Measurements from ENCODE around the gene IGSF21. TPM values are rescaled to one million over a fixed set of nuclear protein-coding genes. Genes with fewer than 3 reads are reported as not detected.

The IGSF21 gene
- total and polyA plus RNA-seq, 2 donors (not counting 1 experiment from before 2014, with no cell fraction given) = not detected

DNA sequence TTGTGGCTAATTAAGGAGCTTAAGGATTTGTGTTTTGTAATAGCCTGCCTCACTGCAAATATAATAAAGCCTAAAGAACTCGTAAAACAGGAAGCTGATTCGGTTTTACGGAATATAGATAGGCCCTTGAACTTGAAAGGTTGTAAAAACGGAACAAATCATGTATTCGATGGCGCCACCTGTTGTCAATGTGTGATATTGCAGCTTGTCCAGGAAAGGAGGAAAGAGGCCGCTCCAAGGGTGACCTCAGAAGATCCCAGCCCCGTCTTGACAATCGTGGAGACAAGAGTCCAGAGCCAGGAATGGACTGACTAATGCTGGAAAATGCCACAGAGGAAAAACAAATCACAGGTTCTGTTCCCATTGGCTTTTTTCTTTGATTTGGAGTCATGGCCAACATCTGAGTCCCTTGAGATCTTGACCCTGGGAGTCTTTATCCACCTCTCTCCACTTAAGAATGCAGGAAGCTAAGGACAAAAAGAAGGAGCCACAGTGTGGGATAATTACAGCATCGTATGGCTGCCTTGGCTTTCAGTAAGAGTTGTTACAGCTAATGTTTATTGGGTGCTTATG lies 7.0 kb upstream of the IGSF21 start:
- Histone ChIP-seq H3K4me1 (ENCODE audit: control insufficient read depth in 2 of 2, insufficient read depth in 2 of 2, low read length in 2 of 2) (no peaks in the 10 kb centered on the region), H3K9me3 (ENCODE audit: control extremely low read depth in 1 of 3, control insufficient read depth in 2 of 3, insufficient read depth in 1 of 3, low read length in 2 of 3) (no peaks in the 10 kb centered on the region), H4K20me1 (ENCODE audit: control insufficient read depth, insufficient read depth, low read length, poor library complexity, severe bottlenecking) (no peaks in the 10 kb centered on the region), H3K9ac (ENCODE audit: low read length) (no peak overlapping the region), H3K4me3 (ENCODE audit: control extremely low read depth in 1 of 5, extremely low read depth in 1 of 5, insufficient read depth in 1 of 5, low read depth in 2 of 5, low read length in 4 of 5) (no peak overlapping the region), H3K36me3 (replicated peaks in 1 of 2; ENCODE audit: control extremely low read depth in 1 of 2, control insufficient read depth in 1 of 2, extremely low read depth in 1 of 2, insufficient read depth in 2 of 2, low read length in 1 of 2) (no peaks in the 10 kb centered on the region), H2AFZ (ENCODE audit: insufficient read depth, low read depth, low read length, poor library complexity, severe bottlenecking) (no peak overlapping the region), H3K27ac (ENCODE audit: low read length in 2 of 2) (no peak overlapping the region), H3K4me2 (replicated peaks; ENCODE audit: low read depth, low read length, poor library complexity, severe bottlenecking) (no peak overlapping the region), H3K27me3 (replicated peaks in 1 of 4; ENCODE audit: control extremely low read depth in 1 of 4, control insufficient read depth in 3 of 4, insufficient read depth in 4 of 4, low read length in 3 of 4) (peaks cover 0 to 21% (median 2%) of the 10 kb centered on the region in 4 experiments), H3K79me2 (ENCODE audit: control insufficient read depth, insufficient read depth, low read length) (no peaks in the 10 kb centered on the region)
- ChIA-PET CTCF (interaction anchor here (0.8 to 2.1 kb wide), 15 partner anchors 9 to 607 kb away, joined by 3 to 17 read pairs (median 4); no protein-coding TSS in a partner anchor), POLR2A (no interaction called here)
- Mint-ChIP-seq H3K9me3 (ENCODE audit: insufficient read depth) (no peaks in the 10 kb centered on the region), H3K27ac (no peak overlapping the region), H3K4me3 (no peak overlapping the region), H3K4me1 (no peaks in the 10 kb centered on the region), H3K27me3 (peaks cover 43% of the 10 kb centered on the region)
- TF ChIP-seq EZH2 (IDR thresholded peaks at IDR 0.05; ENCODE audit: borderline replicate concordance, insufficient read depth, low read depth, low read length, poor library complexity, severe bottlenecking) = no peak
- TF ChIP-seq, protein P1, sequence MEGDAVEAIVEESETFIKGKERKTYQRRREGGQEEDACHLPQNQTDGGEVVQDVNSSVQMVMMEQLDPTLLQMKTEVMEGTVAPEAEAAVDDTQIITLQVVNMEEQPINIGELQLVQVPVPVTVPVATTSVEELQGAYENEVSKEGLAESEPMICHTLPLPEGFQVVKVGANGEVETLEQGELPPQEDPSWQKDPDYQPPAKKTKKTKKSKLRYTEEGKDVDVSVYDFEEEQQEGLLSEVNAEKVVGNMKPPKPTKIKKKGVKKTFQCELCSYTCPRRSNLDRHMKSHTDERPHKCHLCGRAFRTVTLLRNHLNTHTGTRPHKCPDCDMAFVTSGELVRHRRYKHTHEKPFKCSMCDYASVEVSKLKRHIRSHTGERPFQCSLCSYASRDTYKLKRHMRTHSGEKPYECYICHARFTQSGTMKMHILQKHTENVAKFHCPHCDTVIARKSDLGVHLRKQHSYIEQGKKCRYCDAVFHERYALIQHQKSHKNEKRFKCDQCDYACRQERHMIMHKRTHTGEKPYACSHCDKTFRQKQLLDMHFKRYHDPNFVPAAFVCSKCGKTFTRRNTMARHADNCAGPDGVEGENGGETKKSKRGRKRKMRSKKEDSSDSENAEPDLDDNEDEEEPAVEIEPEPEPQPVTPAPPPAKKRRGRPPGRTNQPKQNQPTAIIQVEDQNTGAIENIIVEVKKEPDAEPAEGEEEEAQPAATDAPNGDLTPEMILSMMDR (IDR thresholded peaks at IDR 0.05) = peak; percentile 86
- ATAC-seq (ENCODE audit: low read depth) (peak; percentile 28), DNase-seq (peak; percentile 61)
- WGBS (ENCODE audit: insufficient coverage) = 2% methylated on average over 7 of the region's 10 CpGs
- intact Hi-C loops (cut with micrococcal nuclease) = no loop called here

DNA sequence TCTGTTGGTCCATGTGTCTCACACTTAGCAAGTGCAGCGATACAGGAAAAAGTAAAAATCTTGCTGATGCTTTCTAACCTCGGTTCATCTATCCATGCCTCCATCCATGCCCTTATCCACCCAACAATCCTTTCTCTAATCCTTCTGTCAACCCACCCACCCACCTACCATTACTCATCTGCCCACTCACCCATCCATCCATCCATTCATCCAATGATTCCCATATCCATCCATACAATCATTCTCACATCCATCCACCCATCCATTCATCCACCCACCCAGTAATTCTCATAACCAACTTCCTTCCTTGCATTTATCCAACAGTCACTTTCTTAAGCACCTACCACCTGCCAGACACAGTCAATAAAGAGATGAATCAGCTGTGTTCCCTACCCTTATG lies 6.1 kb upstream of the IGSF21 start:
- H3K27me3 Mint-ChIP-seq = peaks cover 48% of the 10 kb centered on the region
- H3K9me3 ChIP-seq (ENCODE audit: control extremely low read depth in 1 of 3, control insufficient read depth in 2 of 3, insufficient read depth in 1 of 3, low read length in 2 of 3) = no peaks in the 10 kb centered on the region
- H3K4me1 Mint-ChIP-seq = no peaks in the 10 kb centered on the region
- POLR2A ChIA-PET = no interaction called here
- no peaks in the 10 kb centered on the region for H3K79me2 ChIP-seq (ENCODE audit: control insufficient read depth, insufficient read depth, low read length)
- H4K20me1 ChIP-seq (ENCODE audit: control insufficient read depth, insufficient read depth, low read length, poor library complexity, severe bottlenecking) = no peaks in the 10 kb centered on the region
- WGBS (ENCODE audit: insufficient coverage) = 84% methylated on average over 2 of the region's 2 CpGs
- H3K4me3 ChIP-seq (ENCODE audit: control extremely low read depth in 1 of 5, extremely low read depth in 1 of 5, insufficient read depth in 1 of 5, low read depth in 2 of 5, low read length in 4 of 5) = no peak overlapping the region
- no peak overlapping the region for H3K4me3 Mint-ChIP-seq
- H3K4me2 ChIP-seq (replicated peaks; ENCODE audit: low read depth, low read length, poor library complexity, severe bottlenecking) = no peak overlapping the region
- intact Hi-C loops (cut with micrococcal nuclease) = no loop called here
- H3K4me1 ChIP-seq (ENCODE audit: control insufficient read depth in 2 of 2, insufficient read depth in 2 of 2, low read length in 2 of 2) = no peaks in the 10 kb centered on the region
- no peaks in the 10 kb centered on the region for H3K36me3 ChIP-seq (replicated peaks in 1 of 2; ENCODE audit: control extremely low read depth in 1 of 2, control insufficient read depth in 1 of 2, extremely low read depth in 1 of 2, insufficient read depth in 2 of 2, low read length in 1 of 2)
- ATAC-seq (ENCODE audit: low read depth) (no peak), DNase-seq (no peak)
- CTCF ChIA-PET = interaction anchor here (1.5 kb wide), 1 partner anchor 451 kb away, joined by 3 read pairs; no protein-coding TSS in a partner anchor
- H3K27me3 ChIP-seq (replicated peaks in 1 of 4; ENCODE audit: control extremely low read depth in 1 of 4, control insufficient read depth in 3 of 4, insufficient read depth in 4 of 4, low read length in 3 of 4) = peaks cover 0 to 28% (median 4%) of the 10 kb centered on the region in 4 experiments
- no peak overlapping the region for H2AFZ ChIP-seq (ENCODE audit: insufficient read depth, low read depth, low read length, poor library complexity, severe bottlenecking)
- H3K9me3 Mint-ChIP-seq (ENCODE audit: insufficient read depth) = no peaks in the 10 kb centered on the region
- H3K27ac ChIP-seq (ENCODE audit: low read length in 2 of 2) = no peak overlapping the region
- TF ChIP-seq, protein P1 (IDR thresholded peaks at IDR 0.05) = no peak
- TF ChIP-seq EZH2 (IDR thresholded peaks at IDR 0.05; ENCODE audit: borderline replicate concordance, insufficient read depth, low read depth, low read length, poor library complexity, severe bottlenecking) = no peak
- no peak overlapping the region for H3K9ac ChIP-seq (ENCODE audit: low read length)
- H3K27ac Mint-ChIP-seq = no peak overlapping the region
